ENCODE measurements around the gene ADAMTS10.

DNA sequence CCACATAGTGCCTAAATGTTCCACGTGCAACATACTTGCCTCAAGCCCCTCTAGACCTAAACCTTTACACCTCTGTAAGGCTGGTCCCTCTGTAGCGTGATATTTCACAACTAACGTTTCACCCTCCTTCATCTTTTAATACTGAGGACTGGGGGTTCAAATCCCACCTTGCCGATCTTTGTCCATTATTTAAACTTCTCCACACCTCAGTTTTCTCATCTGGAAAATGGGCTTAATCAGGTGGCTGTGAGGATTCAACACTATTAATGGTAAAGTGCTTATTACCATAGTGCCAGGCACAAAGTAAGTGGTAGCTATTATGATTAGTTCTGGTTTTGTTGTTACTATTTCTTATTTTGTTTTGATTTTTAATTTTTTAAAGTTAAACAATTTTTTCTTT, 7.5 kb upstream of the ADAMTS10 start:
- TF ChIP-seq, protein P1, sequence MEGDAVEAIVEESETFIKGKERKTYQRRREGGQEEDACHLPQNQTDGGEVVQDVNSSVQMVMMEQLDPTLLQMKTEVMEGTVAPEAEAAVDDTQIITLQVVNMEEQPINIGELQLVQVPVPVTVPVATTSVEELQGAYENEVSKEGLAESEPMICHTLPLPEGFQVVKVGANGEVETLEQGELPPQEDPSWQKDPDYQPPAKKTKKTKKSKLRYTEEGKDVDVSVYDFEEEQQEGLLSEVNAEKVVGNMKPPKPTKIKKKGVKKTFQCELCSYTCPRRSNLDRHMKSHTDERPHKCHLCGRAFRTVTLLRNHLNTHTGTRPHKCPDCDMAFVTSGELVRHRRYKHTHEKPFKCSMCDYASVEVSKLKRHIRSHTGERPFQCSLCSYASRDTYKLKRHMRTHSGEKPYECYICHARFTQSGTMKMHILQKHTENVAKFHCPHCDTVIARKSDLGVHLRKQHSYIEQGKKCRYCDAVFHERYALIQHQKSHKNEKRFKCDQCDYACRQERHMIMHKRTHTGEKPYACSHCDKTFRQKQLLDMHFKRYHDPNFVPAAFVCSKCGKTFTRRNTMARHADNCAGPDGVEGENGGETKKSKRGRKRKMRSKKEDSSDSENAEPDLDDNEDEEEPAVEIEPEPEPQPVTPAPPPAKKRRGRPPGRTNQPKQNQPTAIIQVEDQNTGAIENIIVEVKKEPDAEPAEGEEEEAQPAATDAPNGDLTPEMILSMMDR (IDR thresholded peaks at IDR 0.05) = no peak
- TF ChIP-seq EZH2 (IDR thresholded peaks at IDR 0.05) = no peak
